ENCODE data around the gene SNTA1. TPM values are rescaled to one million over a fixed set of nuclear protein-coding genes. Genes with fewer than 3 reads are reported as not detected.

SNTA1 gene
- total and polyA plus RNA-seq, 8 donors: 6.1 to 12.7 (median 10.2) TPM

DNA sequence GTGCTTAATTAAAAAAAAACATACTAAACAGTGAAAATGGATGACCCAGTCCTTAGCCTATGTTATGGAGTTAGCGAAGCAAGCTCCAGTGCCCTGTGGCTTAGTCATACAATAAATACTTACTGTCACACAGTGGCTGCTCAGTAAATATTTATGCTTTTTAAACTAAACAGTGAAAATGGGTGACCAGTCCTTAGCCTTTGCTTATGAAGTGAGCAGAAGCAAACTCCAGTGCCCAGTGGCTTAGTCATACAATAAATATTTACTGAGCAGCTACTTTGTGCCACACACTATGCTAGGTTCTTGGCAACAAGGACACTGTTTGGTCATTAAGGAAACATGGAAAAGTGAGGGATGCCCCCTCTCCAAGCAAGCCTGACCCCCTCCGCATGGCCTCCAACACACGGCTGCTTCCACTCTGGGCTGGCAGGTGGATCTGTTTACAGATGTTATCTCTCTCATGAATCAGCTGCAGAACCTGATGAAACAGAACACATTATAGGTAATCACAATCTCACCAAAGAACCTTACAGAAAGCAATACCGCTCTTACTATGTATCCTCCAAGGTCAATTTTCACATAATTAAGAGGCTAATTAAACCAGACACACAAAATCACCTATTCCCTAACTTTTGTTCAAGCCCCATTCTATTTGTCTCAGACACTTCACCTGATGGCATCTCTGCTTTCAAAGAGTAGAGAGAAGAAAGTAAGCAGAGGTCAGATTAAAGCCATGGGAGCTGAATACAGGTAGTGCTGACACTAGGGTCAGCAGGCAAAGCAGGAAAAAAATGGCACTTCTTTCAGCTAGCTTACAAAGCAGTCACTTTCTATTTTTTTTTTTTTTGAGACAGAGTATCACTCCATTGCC is 69.6 kb downstream of the SNTA1 start:
- Histone ChIP-seq H3K4me1 (no peaks in the 10 kb centered on the region), H3K36me3 (peaks cover 0 to 95% of the 10 kb centered on the region in 2 donors), H3K4me3 (no peak overlapping the region), H3K27ac (no peak overlapping the region), H3K27me3 (no peaks in the 10 kb centered on the region), H3K9me3 (no peaks in the 10 kb centered on the region)
- ATAC-seq (peak; percentile 84), DNase-seq (no peak)
- TF ChIP-seq, protein P1, sequence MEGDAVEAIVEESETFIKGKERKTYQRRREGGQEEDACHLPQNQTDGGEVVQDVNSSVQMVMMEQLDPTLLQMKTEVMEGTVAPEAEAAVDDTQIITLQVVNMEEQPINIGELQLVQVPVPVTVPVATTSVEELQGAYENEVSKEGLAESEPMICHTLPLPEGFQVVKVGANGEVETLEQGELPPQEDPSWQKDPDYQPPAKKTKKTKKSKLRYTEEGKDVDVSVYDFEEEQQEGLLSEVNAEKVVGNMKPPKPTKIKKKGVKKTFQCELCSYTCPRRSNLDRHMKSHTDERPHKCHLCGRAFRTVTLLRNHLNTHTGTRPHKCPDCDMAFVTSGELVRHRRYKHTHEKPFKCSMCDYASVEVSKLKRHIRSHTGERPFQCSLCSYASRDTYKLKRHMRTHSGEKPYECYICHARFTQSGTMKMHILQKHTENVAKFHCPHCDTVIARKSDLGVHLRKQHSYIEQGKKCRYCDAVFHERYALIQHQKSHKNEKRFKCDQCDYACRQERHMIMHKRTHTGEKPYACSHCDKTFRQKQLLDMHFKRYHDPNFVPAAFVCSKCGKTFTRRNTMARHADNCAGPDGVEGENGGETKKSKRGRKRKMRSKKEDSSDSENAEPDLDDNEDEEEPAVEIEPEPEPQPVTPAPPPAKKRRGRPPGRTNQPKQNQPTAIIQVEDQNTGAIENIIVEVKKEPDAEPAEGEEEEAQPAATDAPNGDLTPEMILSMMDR (IDR thresholded peaks at IDR 0.05): no peak
- intact Hi-C loops (cut with DNase I): no loop called here

DNA sequence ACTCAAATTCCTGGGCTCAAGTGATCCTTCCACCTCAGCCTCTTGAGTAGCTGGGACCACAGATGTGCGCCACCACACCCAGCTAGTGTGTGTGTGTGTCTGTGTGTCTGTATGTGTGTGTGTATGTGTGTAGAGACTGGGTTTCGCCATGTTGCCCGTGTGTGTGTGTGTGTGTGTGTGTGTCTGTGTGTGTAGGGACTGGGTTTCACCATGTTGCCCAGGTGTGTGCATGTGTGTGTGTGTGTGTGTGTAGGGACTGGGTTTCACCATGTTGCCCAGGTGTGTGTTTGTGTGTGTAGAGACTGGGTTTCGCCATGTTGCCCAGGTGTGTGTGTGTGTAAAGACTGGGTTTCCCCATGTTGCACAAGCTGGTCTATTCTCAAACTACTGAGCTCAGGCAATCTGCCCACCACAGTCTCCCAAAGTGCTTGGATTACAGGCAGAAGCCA is 70.5 kb downstream of the SNTA1 start:
- DNase-seq (no peak), ATAC-seq (peak; percentile 51)
- no peak overlapping the region for H3K27ac ChIP-seq

DNA sequence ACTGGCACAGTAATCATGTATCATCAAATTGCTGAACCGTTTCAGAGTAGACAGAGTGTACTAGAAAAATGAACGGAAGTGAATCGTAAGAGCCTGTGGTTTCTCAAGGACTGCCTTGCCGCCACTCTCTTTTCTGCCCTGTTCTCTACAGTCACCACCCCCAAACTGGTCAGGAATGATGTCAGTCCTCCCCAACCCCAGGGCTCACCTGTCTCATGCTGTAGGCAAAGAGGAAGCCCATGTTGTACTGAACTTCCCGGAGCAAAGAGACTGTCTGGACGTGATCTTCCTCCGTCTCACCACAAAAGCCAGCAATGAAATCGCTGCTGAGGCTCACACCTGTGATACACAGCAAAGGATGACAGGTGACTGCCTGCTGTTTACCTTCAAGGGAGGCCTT is 73.3 kb downstream of the SNTA1 start:
- Histone ChIP-seq H3K27me3 (no peaks in the 10 kb centered on the region), H3K9me3 (no peaks in the 10 kb centered on the region), H3K36me3 (peaks cover 0 to 96% of the 10 kb centered on the region in 2 donors), H3K27ac (no peak overlapping the region), H3K4me1 (no peaks in the 10 kb centered on the region), H3K4me3 (no peak overlapping the region)
- peak; percentile 27 for ATAC-seq
- intact Hi-C loops (cut with DNase I): no loop called here
- DNase-seq: no peak
- TF ChIP-seq, protein P1 (IDR thresholded peaks at IDR 0.05): no peak

More for the DNA sequence above, 70.5 kb downstream of the SNTA1 start:
- Histone ChIP-seq H3K9me3 (no peaks in the 10 kb centered on the region), H3K4me1 (no peaks in the 10 kb centered on the region), H3K4me3 (no peak overlapping the region), H3K27me3 (no peaks in the 10 kb centered on the region), H3K36me3 (peaks cover 0 to 95% of the 10 kb centered on the region in 2 donors)
- intact Hi-C loops (cut with DNase I): no loop called here
- TF ChIP-seq, protein P1 (IDR thresholded peaks at IDR 0.05): no peak

DNA sequence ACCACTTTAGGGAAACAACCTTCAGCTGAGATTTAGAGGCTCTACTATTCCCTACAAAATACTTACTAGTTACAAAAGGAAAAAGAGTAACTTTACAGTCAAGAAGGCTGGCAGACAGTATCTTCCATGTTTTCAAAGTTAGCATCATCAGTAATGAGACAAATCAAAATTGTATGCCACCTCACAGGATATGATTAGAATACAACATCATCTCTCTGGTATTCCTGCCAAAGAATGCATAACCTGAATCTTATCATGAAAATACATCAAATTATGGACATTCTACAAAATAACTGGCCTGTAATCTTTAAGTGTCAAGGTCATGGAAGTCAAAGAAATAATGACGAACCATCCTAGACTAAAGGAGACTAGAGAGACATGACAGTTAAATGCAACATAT is 80.7 kb downstream of the SNTA1 start:
- intact Hi-C loops (cut with DNase I): no loop called here
- TF ChIP-seq, protein P1 (IDR thresholded peaks at IDR 0.05): no peak
- H3K27ac ChIP-seq: no peak overlapping the region
- no peaks in the 10 kb centered on the region for H3K9me3 ChIP-seq
- H3K4me1 ChIP-seq: no peaks in the 10 kb centered on the region
- DNase-seq (no peak), ATAC-seq (no peak)
- no peak overlapping the region for H3K4me3 ChIP-seq
- H3K36me3 ChIP-seq: peaks cover 4 to 93% of the 10 kb centered on the region in 2 donors
- no peaks in the 10 kb centered on the region for H3K27me3 ChIP-seq

DNA sequence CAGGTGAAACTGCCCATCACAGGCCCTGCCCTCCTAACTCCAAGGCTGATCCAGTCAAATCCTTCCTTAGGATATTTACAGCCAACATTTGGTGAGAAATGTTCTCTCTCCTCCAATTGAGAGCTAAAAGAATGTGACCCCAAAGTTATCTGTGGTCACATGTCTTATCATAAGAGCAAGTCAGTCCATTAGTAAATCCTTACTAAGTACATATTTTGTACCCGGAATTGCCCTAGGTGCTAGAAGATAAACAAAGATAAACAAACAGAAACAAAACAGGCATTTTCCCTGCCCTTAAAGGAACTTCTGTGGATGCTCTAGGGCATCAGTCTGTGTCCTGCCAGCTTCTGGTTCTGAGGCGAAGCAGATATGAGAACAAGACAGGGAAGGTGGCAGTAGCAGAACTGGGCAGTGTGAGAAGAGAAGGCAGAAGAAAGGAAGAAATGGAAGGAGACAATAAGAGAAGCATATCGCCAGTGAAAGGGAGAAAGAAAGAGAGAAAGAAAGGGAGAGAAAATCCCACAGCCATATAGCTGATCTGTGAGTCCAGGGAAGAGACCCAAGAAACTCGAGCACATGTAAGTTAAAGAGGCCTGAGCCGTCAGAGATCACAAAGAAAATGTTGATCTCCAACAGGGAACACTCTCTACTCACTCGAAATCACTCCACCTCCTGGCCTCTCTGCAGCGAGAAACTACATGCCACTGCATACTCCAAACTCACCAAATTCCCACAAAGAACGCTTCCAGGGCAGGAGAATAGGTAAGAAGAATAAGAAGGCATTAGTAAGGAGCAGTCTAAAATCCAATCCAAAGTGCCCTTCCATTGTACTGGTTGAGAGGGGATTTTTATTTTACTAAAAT is 83.9 kb downstream of the SNTA1 start:
- no peak for DNase-seq
- Histone ChIP-seq H3K36me3 (peaks cover 4 to 89% of the 10 kb centered on the region in 2 donors), H3K4me3 (no peak overlapping the region), H3K4me1 (no peaks in the 10 kb centered on the region), H3K27me3 (no peaks in the 10 kb centered on the region), H3K9me3 (no peaks in the 10 kb centered on the region), H3K27ac (no peak overlapping the region)
- TF ChIP-seq, protein P1 (IDR thresholded peaks at IDR 0.05): no peak
- no peak for ATAC-seq
- intact Hi-C loops (cut with DNase I): no loop called here

Data from left lung (tissue), 10 donors.